ENCODE results near the gene ATXN1.
"Not testable (repeated sequence)": the region's sequence is repeated elsewhere in the genome, so short reads cannot be mapped to it uniquely, and the experiment has no call there.

ATXN1 gene

GRCh38 chr6:16639684-16640480, 121.4 kb downstream of the ATXN1 start:
- no peak for DNase-seq (ENCODE audit: low read depth)

GRCh38 chr6:16637635-16638034, 123.6 kb downstream of the ATXN1 start:
- DNase-seq (ENCODE audit: low read depth) = no peak

GRCh38 chr6:16635810-16636602, 125.3 kb downstream of the ATXN1 start:
- no peak for DNase-seq (ENCODE audit: low read depth)

- DNase-seq (ENCODE audit: low read depth) = no peak
Observed at GRCh38 chr6:16635291-16635809, 125.9 kb downstream of the ATXN1 start.

GRCh38 chr6:16634855-16635254, 126.4 kb downstream of the ATXN1 start:
- no peak for DNase-seq (ENCODE audit: low read depth)

- no peak for DNase-seq (ENCODE audit: low read depth)
Observed at GRCh38 chr6:16633961-16634360, 127.3 kb downstream of the ATXN1 start.

GRCh38 chr6:16633465-16633864, 127.8 kb downstream of the ATXN1 start:
- no peak for DNase-seq (ENCODE audit: low read depth)

- DNase-seq (ENCODE audit: low read depth) = no peak
Observed at GRCh38 chr6:16632101-16632500, 129.2 kb downstream of the ATXN1 start.

- no peak for DNase-seq (ENCODE audit: low read depth)
Observed at GRCh38 chr6:16630026-16630643, 131.1 kb downstream of the ATXN1 start.

GRCh38 chr6:16628580-16628979, 132.7 kb downstream of the ATXN1 start:
- not testable (repeated sequence) for DNase-seq (ENCODE audit: low read depth)

- DNase-seq (ENCODE audit: low read depth) = no peak
Observed at GRCh38 chr6:16626650-16627049, 134.6 kb downstream of the ATXN1 start.

GRCh38 chr6:16625291-16626265, 135.7 kb downstream of the ATXN1 start:
- DNase-seq (ENCODE audit: low read depth) = no peak

- no peak for DNase-seq (ENCODE audit: low read depth)
Observed at GRCh38 chr6:16624636-16625290, 136.5 kb downstream of the ATXN1 start.

- DNase-seq (ENCODE audit: low read depth) = no peak
Observed at GRCh38 chr6:16623731-16624130, 137.5 kb downstream of the ATXN1 start.

- no peak for DNase-seq (ENCODE audit: low read depth)
Observed at GRCh38 chr6:16623029-16623653, 138.1 kb downstream of the ATXN1 start.

- no peak for DNase-seq (ENCODE audit: low read depth)
Observed at GRCh38 chr6:16622193-16622592, 139.1 kb downstream of the ATXN1 start.

- DNase-seq (ENCODE audit: low read depth) = no peak
Observed at GRCh38 chr6:16621002-16621401, 140.3 kb downstream of the ATXN1 start.

GRCh38 chr6:16619777-16620176, 141.5 kb downstream of the ATXN1 start:
- DNase-seq (ENCODE audit: low read depth) = no peak

- no peak for DNase-seq (ENCODE audit: low read depth)
Observed at GRCh38 chr6:16618962-16619361, 142.3 kb downstream of the ATXN1 start.

GRCh38 chr6:16615215-16615614, 146.0 kb downstream of the ATXN1 start:
- DNase-seq (ENCODE audit: low read depth) = not testable (repeated sequence)
